HG02884 (cell line): ENCODE results near the gene DUSP15.

ENCODE experiments used
- ATAC-seq: cut with Tn5 transposase; IDR thresholded peaks from one replicate; pipeline ENCODE4 v1.9.1; 2021; ENCODE audit warnings: mild to moderate bottlenecking, moderate library complexity; ENCODE audit not compliant: unreplicated experiment

Gene DUSP15

DNA sequence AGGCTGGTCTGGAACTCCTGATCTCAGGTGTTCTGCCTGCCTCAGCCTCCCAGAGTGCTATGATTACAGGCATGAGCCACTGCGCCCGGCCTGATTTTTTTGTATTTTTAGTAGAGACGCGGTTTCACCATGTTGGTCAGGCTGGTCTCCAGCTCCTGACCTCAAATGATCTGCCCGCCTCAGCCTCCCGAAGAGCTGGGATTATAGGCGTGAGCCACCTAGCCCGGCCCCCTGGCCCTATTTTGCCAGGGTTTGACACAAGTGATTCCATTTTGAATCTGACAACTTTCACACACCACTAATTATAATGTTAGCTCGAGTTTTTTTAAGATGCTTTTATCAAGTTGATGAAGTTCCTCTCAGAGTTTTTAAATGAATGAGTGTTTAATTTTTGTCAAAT lies 25.7 kb upstream of the DUSP15 start:
- ATAC-seq: no peak

DNA sequence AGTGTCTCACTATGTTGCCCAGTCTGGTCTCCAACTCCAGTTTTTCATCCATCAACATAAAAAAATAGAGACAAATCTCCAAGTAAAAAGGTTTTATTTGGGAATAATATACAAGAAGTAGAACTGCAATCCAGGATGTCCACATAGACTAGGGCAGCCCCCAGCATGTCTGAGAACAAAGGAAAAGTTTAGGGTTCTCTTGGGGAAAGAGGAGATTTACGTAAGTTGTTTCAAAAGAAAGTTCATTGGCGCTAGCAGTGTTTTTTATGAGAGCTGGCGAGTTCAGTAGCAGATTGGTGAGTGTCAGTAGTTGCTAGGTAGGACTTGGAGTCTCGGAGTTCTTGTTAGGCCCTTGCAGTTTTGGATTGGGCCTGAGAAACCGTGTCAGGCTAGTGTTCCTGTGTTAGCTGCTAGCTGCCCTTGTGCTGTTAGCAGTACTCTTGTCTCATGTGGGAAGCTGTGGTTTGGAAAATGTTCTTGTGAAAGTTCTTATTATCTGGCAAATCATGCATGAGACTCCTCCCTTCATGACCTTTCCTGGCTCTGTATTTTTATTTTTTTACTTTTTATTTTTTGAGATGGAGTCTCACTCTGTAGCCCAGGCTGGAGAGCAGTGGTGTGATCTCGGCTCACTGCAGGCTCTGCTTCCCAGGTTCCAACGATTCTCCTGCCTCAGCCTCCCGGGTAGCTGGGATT lies 24.8 kb upstream of the DUSP15 start:
- peak; percentile 100 for ATAC-seq

DNA sequence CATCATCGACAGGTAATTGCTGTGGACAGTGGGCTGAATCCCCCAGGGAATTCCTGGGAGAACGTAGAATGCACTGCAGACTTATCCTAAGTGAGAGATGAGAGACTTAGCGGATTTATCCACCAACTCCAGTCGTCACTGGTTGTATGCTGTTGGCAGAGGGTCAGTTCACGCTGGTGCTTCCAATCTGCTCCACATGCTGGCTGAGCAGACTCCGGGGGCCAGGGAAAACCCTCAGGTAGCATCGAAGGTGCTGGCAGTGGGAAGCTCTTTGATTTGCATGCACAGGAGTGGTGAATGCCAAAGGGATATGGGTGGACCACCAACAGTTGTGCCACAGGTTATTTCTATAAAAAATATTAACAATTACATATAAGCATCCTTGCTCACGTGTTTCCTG lies 20.3 kb upstream of the DUSP15 start:
- no peak for ATAC-seq

DNA sequence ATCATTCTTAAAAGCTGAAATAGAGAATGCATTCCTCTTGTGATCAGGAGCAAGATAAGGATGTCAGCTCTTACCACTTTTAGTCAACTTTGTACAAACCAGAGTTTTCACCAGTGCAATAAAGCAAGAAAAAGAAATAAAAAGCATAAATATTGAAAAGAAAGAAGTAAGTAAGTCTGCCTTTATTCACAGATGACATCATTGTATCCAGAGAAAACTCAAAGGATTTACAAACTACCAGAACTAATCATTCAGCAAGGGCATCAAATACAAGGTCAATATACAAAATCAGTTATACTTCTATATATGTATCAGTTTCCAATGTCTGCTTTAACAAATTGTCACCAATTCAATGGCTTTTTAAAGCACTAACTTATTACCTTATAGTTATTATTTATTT lies 13.5 kb upstream of the DUSP15 start:
- no peak for ATAC-seq

DNA sequence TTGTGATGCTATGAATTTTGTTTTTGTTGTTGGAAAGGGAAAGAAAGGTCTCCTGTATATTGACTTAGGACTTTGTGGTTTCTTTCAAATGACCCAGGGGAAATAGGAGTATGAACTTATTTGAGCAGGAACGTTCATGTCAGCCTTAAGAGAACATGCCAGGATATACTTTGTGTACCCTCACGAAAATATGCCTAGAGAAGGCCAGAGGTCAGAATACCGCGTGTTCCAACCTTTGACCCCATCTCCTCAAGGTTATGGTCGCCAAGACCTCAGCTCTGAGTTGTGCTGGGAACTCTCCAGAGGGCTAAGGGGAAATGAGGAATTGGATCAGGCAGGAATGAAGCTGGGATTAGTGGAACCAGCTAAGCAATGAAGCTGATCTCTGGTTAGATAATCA lies 11.6 kb upstream of the DUSP15 start:
- ATAC-seq: no peak

DNA sequence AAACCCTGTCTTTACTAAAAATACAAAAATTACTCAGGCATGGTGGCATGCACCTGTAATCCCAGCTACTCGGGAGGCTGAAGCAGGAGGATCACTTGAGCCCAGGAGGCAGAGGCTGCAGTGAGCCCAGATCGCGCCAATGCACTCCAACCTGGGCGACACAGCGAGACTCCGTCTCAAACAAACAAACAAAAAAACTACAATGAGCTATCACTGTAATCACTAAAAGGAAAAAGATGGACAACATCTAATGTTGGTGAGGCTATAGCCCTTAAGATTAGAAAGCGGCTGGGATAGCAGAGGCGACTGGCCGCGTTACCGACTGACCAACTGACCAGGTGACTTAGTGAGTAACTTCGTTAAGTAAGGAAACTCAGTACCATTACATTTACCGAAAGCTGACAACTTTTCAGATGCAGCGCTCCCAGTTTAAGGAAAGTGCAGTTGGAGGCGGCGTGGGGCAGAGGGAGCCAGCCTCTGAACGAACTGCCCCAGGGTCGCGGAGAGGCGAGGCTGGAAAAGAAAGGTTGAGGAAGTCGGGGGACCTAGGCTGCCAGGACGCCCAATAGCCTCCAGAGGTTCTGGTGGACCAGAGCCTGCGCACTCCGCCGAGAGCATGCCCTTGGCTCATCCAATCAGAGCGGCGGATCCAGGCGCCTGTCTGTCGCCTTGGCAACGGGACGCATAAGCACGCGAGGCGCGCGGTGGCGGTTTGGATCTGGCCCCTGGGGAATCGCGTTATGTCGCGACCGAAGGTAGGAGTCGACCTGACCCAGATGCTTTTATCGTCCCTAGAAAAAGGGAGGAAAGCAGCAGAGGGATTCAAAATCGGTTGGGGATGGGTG lies 9.0 kb upstream of the DUSP15 start:
- ATAC-seq: peak; percentile 89

DNA sequence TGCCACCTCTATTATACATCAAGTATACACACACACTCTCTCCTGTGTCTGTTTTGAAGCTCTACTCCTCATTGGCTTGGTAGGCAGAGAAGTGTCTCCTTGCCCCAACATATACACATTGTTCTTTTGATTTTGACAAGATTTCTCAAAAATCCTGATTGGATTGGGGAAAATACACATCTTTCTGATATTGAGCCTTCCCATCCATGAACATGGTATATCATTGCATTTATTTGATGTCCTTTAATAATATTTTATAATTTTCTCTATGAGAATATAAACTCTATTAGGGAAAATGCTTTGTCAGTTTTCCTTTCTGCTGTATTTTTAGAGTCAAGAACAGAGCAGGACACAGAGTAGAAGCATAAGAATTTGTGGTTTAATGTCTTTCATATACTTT lies 7.4 kb upstream of the DUSP15 start:
- no peak for ATAC-seq

DNA sequence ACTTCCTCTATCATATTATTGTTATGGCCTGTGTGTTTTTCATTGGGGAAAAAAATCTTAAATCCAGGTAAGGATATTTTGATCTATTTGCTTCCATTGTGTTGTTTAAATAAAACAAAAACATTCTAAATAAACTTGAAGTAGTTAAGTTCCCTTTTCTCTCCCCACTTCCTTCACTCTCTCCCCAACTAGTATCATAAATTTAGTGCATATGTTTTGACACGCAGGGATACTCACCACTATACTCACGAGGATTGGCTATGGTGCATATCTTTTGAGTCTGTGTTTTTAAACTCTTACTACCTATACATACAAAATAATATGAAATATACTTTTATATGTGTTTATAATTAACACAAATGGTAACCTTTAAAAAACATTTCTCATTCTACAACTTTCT lies 5.3 kb upstream of the DUSP15 start:
- ATAC-seq: no peak

DNA sequence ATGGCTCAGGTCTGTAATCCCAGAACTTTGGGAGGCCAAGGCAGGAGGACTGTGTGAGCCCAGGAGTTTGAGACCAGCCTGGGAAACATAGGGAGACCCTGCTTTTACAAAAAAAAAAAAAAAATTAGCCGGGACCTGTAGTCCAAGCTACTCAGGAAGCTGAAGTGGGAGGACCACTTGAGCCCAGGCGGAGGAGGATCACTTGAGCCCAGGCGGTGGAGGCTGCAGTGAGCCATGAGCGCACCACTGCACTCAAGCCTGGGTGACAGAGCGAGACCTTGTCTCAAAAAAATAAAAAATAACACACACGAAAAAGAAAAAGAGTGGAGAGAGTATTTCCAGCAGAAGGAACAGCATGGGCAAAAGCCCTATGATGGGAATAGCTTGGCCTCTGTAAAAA lies 2.1 kb upstream of the DUSP15 start:
- ATAC-seq: no peak

DNA sequence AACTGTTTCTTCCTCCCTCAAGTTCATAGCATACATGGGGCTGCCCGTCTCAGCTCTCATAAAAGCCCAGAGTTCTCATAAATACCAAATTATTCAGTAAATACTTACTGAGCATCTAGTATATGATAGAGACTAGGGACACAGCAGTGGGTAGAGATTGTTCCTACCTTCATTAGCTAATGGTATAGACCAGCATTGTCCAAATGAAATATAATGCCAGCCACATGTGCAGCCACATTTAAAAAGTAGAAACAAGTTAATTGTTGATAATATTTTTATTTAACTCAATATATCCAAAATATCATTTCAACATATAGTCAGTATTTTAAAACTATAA lies 1.3 kb upstream of the DUSP15 start:
- no peak for ATAC-seq

DNA sequence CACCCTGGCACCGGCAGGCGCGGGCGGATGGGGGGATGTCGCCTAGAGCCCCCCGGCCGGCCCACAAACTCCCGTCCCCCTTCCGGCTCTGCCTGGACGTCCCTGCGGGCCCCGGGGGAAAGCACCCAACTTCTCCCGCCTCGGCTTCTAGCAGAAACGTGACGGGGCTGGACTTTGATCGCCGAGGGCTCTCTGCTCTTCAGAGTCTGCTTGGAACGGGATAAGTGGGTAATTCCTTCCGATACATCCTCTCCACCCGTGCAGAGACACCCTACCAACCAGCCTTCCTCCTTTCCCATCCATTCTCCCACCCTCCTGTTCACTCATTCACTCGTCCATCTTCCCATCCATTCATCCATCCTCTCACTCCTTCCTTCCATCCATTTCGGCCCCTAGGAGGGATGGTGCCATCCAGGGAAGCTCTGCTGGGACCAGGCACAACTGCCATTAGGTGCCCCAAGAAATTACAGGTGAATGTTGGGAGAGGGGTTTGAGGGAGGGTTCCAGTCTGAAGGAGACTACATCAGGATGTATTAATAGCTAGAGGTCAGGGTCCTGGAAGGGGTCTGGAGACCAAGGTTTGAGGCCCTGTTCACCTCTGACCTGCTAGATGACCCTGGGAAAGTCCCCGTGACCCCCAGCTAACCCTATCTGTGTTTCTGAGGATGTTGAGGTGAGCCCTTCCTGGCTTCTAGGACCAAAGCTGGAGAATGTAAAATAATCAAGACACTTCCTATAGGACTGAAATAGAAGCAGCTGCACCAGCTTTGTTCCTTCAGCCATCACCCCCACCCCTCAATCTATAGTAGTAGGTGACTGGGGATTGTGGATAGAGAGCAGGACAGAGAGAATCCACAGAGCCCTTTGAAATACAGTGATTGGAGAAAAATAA lies 645 bp upstream of the DUSP15 start:
- ATAC-seq: no peak

DNA sequence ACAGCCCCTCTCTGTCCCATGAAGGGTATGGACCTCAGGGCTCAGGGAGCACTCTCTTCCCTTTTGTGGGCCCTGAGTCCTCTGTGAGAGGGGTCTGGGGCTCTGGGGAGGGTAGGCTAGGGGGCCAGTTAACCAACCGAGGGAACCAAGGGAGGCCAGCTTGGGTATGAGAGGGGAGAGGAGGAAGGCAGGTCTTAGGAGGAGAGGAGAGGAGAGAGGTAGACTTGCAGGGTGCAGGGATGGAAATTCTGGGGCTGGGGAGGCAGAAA lies 720 bp downstream of the DUSP15 start:
- no peak for ATAC-seq

DNA sequence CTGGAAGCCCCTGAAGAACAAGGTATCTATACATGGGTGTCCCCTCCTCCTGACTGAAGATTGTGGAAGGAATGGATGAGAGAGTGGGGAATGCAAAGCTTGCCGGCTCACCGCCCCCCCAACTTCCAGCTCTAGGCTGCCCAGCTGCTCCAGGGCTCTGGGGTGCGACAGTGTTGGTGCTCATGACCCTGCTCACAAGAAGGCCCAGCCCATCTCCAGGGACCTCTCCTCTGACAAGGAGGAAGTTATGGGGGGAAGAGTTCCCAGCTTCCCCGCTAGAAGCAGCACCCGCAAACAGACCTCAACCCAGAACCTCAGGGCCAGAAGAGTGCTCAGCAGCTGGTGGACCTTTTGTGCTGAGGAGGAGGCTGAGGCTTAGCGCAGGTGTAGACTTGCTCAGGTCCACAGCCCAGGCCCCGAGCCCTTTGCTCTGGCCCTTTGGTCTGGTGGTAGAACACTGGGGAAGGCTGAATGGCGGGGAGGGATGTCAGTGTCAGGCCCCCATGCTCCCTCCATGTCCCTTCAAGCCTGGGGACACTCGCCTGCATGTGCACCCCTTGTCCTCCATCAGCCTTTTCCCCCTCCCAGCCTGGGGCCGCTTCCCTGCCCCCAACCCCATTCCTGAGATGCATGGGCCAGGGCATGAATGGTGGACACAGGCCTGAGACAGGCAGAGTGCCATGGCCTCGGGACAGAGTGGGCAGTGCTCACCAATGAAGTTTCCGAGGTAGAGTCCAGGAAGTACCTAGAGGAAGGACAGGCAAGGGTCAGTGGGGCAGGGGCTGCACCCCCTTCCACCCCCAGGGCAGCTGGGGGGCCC lies 1.3 kb downstream of the DUSP15 start:
- no peak for ATAC-seq

DNA sequence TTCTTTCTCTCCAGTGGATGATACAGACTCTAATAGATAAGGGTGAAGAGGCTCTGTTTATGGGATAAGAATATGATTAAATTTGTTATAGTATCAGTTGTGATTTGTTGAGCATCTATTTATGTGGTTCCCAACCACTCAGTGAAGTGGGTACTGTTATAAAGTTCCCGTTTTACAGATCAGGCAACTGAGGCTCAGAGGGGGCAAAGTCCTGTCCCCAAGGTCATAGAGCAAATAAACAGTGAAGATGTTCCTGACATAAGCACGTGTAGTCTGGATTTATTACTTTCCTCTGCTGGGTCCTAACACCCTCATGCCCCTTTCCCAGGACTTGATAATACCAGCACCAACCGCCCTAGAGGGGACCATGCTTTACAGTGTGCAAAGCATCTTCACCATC lies 4.1 kb downstream of the DUSP15 start:
- ATAC-seq: no peak

DNA sequence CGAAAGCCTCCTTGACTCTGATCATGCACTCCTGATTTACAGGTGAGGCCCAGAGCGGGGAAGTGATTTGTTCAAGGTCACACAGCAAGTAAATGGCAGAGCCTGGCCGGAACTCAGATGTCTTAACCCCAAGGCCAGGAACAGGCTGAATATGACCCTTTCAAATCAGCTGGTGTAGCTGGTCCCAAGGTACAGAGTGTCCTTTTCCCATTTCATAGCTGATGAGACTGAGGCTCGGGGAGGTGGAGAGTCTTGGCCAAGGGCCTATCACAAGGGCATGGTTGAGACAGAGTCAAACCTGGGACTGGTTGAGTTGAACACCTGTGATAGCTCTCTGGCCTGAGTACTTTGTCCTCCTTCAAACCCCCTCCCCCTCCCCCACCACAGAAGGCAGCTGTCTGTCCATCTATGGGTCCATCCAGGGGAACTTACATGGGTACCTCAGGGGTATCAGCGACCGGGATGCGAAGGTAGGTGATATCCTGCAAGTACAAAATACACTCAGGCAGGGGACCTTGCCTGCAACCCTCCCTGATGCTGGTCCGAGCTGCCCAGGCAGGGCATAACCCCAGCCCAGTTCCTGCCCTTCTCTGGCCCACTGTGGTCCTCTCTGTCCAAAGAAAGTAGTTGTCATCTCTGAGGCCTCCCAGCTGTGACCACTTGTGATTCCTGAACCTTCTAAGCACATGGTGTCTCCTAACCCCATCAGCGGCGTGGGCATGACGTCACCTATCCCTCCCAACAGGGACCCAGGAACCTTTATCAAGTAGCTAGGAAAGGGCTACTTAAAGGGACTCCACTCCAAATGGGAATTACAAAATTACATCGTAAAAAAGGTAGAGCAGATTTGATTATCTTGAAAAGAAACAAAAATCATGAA lies 5.6 kb downstream of the DUSP15 start:
- ATAC-seq: no peak

DNA sequence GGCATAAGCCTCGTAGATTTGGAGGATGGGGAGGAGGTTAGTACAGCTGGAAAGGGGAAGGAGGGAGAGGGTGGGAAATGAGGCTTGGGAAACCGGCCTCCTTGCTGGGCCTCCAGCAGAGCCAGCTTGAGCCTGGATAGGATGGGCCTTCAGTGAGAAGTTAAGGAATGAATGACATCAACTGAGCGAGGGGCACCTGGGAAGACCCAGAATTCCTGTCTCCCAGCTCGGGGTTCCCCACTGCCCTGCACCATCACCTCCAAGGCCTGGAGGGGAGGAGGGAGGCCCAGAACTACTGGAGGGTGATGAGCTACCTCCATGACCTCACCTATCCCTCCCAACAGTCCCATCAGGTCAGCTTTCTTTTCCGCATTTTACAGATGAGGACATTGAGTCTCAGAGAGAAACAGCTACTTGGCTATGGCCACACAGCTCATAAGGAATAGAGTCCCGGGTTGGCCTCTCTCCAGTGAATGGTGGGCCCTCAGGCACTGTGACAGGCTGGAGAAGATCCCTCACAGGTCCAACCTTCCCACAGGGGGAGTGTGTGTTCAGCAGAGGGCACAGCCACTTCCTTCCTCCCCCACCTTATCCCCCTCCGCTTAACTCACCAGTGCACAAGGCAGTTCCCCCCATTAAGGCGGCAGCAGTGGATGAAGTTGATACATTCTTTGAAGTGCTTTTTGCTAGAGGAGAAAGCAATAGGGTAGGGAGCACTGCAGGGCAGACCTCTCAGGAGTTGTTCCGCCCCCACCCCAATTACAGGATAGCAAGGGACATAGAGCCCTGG lies 6.8 kb downstream of the DUSP15 start:
- ATAC-seq: no peak

DNA sequence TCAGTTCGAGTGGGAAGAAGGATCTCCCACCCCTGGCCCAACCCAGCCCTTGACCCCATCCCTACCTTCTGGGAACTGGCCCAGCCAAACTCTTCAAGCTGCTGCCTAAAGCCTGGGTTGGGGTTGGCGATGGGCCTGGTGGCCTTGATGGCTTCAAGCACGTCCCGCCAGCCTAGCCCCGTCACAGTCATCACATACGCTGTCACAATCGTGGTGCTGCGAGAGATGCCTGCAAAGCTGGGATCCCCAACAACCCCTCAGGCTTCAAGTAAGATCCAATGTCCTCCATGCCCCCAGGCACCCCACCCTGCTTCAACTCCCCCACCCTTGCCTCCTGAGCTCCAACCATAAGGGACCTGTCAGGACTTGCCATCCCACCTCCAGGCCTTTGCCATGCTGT lies 7.8 kb downstream of the DUSP15 start:
- no peak for ATAC-seq

DNA sequence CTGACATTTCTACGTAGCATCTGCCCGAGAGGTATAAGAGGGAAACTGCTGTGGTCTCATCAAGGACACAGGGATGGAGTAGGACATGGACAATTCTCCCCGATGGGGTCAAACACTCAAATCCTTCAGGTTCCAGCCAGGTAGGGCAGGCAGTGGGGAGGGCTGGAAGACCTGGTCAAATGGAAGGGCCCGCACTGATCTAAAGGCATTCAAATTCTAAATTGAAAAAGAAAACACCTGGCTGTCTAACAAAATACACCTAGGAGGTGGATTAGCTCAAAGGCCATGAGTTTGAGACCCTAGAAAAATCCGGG lies 8.2 kb downstream of the DUSP15 start:
- no peak for ATAC-seq

DNA sequence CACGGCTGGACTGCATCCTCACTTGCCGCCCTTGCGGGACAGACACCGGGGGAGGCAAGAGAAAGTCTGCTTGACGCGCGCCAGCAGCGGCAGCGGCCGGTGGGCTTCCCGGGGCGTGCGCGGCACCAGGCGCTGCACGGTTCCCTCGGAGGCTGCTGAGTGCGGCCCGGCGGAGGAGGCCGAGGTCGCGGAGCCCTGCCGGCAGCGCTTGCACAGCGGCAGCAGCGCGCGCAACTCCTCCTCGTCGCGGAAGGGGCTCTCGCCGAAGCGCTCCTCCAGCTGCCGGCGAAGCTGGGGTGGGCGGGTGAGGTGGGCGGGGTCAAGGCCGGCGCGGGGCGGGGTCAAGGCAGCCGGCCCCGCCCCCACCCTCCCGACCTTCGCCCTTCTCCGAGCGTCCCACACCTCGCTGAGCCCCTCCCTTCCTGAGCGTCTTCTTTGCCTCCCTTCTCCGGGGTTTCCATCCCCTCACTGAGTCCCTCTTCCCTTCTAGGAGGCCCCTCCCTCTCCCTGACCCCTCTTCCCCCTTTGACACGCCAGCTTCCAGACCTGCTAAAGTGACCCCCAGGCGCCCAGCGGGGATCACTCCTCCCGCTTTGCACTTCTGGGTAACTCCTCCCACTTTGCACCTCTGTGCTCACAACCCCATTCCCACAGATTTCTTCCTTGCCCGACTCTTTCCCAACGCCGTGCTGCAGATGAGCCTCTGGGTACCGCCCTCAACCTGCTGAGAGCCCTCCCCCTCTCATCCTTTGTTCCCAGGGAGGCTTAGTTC lies 8.8 kb downstream of the DUSP15 start:
- peak; percentile 60 for ATAC-seq
